Measurements from ENCODE around the gene FJX1. TPM values are rescaled to one million over a fixed set of nuclear protein-coding genes. Genes with fewer than 3 reads are reported as not detected.

The FJX1 gene
- total and polyA plus RNA-seq, 2 experiments from 2014 or later, result 9.4 to 16.1 TPM

DNA sequence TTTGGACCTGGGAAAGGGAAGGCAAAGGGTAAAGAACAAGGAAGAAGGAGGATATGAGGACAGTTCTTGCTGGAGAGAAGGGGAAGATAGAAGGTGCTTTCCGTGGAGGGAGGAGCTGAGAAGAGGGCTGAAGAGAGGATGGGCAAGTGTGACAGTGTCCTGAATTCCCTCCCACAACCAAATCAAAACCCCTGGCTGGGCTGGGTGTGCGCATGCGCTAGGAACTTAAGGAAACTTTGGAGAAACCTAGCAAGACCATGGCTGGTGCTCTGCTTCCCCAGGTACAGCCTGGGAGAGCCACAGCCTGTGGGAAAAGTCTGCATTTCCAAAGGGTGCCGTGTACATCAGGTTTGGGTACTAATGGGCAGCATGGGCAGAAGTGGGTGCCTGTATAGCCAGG, 29.0 kb upstream of the FJX1 start:
- no peaks in the 10 kb centered on the region for H3K9me2 ChIP-seq (ENCODE audit: insufficient read depth)
- no peak for ATAC-seq
- H3K27me3 ChIP-seq (ENCODE audit: insufficient read depth), result no peaks in the 10 kb centered on the region
- H3K27ac Mint-ChIP-seq, result no peak overlapping the region
- H3K79me2 ChIP-seq (replicated peaks; ENCODE audit: insufficient read depth), result no peaks in the 10 kb centered on the region
- H3K27me3 Mint-ChIP-seq (ENCODE audit: insufficient read depth, low read depth, poor library complexity), result no peaks in the 10 kb centered on the region
- H2AFZ ChIP-seq, result no peak overlapping the region
- H3K4me1 ChIP-seq (ENCODE audit: insufficient read depth), result no peaks in the 10 kb centered on the region
- no peaks in the 10 kb centered on the region for H4K20me1 ChIP-seq (replicated peaks; ENCODE audit: insufficient read depth)
- TF ChIP-seq REST (IDR thresholded peaks at IDR 0.05; ENCODE audit: unreplicated experiment) (no peak), ZNF331 (CRISPR knock-in tag; IDR thresholded peaks at IDR 0.05; ENCODE audit: low read depth) (no peak), EZH2phosphoT487 (IDR thresholded peaks at IDR 0.05; ENCODE audit: unreplicated experiment) (no peak), STAT1 (IDR thresholded peaks at IDR 0.05; ENCODE audit: unreplicated experiment) (no peak)
- no peaks in the 10 kb centered on the region for H3K36me3 Mint-ChIP-seq (ENCODE audit: low read depth)
- DNase-seq (ENCODE audit: low spot score), result no peak
- H3K36me3 ChIP-seq (ENCODE audit: insufficient read depth), result no peaks in the 10 kb centered on the region
- H3K4me3 ChIP-seq, result no peak overlapping the region
- H3K27ac ChIP-seq (ENCODE audit: low read depth), result no peak overlapping the region
- no peak overlapping the region for H3K4me3 Mint-ChIP-seq
- H3K4me1 Mint-ChIP-seq, result no peaks in the 10 kb centered on the region; the same call in 2 of the 3 replicates
- no peak overlapping the region for H3K4me2 ChIP-seq
- no peaks in the 10 kb centered on the region; the same call in 2 of the 3 replicates for H3K9me3 Mint-ChIP-seq
- no peaks in the 10 kb centered on the region for H3F3A ChIP-seq (replicated peaks; ENCODE audit: low read depth)

- no peak overlapping the region for H3K4me3 Mint-ChIP-seq
- H3K27ac Mint-ChIP-seq, result no peak overlapping the region
- Histone ChIP-seq H3K79me2 (replicated peaks; ENCODE audit: insufficient read depth) (no peaks in the 10 kb centered on the region), H3K4me1 (ENCODE audit: insufficient read depth) (no peaks in the 10 kb centered on the region), H4K20me1 (replicated peaks; ENCODE audit: insufficient read depth) (no peaks in the 10 kb centered on the region), H3K27me3 (ENCODE audit: insufficient read depth) (no peaks in the 10 kb centered on the region), H3K4me3 (no peak overlapping the region), H3K27ac (ENCODE audit: low read depth) (no peak overlapping the region), H3K9me2 (ENCODE audit: insufficient read depth) (no peaks in the 10 kb centered on the region), H2AFZ (no peak overlapping the region), H3K36me3 (ENCODE audit: insufficient read depth) (no peaks in the 10 kb centered on the region), H3K4me2 (no peak overlapping the region), H3F3A (replicated peaks; ENCODE audit: low read depth) (no peaks in the 10 kb centered on the region)
- H3K9me3 Mint-ChIP-seq, result no peaks in the 10 kb centered on the region; the same call in 2 of the 3 replicates
- H3K27me3 Mint-ChIP-seq (ENCODE audit: insufficient read depth, low read depth, poor library complexity), result no peaks in the 10 kb centered on the region
- ATAC-seq, result no peak
- no peaks in the 10 kb centered on the region; the same call in 2 of the 3 replicates for H3K4me1 Mint-ChIP-seq
- H3K36me3 Mint-ChIP-seq (ENCODE audit: low read depth), result no peaks in the 10 kb centered on the region
- DNase-seq (ENCODE audit: low spot score), result no peak
- TF ChIP-seq EZH2 (IDR thresholded peaks at IDR 0.05; ENCODE audit: low read depth, unreplicated experiment), result no peak
- no peak for TF ChIP-seq ZNF114 (CRISPR knock-in tag; IDR thresholded peaks at IDR 0.05)
- no peak for TF ChIP-seq NANOG (IDR thresholded peaks at IDR 0.05; ENCODE audit: borderline replicate concordance)
- no peak for TF ChIP-seq CREB1 (CRISPR knock-in tag; IDR thresholded peaks at IDR 0.05; ENCODE audit: low read depth)
- no peak for TF ChIP-seq JUNB (IDR thresholded peaks at IDR 0.05; ENCODE audit: unreplicated experiment)
- TF ChIP-seq, protein P1, sequence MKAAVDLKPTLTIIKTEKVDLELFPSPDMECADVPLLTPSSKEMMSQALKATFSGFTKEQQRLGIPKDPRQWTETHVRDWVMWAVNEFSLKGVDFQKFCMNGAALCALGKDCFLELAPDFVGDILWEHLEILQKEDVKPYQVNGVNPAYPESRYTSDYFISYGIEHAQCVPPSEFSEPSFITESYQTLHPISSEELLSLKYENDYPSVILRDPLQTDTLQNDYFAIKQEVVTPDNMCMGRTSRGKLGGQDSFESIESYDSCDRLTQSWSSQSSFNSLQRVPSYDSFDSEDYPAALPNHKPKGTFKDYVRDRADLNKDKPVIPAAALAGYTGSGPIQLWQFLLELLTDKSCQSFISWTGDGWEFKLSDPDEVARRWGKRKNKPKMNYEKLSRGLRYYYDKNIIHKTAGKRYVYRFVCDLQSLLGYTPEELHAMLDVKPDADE (IDR thresholded peaks at IDR 0.05), result no peak
- TF ChIP-seq POLR2AphosphoS5 (IDR thresholded peaks at IDR 0.05; ENCODE audit: low read depth), result no peak
- TF ChIP-seq STAT1 (IDR thresholded peaks at IDR 0.05; ENCODE audit: unreplicated experiment), result no peak
- TF ChIP-seq ZNF331 (CRISPR knock-in tag; IDR thresholded peaks at IDR 0.05; ENCODE audit: low read depth), result no peak
- TF ChIP-seq CTCF (conservative IDR thresholded peaks at IDR 0.05; ENCODE audit: low read depth in 2 of 2), result no peak
- TF ChIP-seq REST (IDR thresholded peaks at IDR 0.05; ENCODE audit: unreplicated experiment), result no peak
Measured at GRCh38 chr11:35590412-35590811, 27.8 kb upstream of the FJX1 start.

Data from GM23338 (cell line).